ENCODE measurements around the gene ROR2.

ROR2 gene

DNA sequence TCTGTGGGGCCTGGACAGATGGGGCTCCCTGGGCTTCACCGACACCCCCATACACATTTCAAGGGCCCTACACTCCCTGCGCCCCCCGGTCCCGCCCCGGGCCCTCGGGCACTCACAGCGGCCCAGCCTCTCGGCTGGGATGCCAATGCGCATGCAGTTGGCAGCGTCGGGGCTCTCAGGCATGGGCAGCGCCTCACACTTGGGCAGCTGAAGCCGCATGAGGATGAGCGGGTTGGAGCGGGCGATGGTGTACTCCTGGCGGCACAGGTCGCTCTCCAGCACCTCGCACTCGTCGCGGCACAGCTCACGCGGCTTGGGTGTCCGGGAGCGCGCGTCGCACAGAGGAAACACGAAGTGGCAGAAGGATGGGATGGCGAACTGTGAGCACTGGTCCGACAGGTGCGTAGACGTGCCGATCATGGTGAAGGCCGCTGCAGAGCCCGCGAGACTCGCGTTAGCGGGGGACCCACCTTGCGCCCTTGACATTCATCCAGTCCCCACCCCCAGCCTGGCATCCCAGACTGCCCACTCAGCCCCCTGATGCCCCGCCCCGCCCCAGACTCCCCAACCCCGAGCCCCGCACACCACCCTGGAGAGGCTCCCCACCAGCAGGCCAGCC lies 216.9 kb downstream of the ROR2 start:
- no peak for DNase-seq

DNA sequence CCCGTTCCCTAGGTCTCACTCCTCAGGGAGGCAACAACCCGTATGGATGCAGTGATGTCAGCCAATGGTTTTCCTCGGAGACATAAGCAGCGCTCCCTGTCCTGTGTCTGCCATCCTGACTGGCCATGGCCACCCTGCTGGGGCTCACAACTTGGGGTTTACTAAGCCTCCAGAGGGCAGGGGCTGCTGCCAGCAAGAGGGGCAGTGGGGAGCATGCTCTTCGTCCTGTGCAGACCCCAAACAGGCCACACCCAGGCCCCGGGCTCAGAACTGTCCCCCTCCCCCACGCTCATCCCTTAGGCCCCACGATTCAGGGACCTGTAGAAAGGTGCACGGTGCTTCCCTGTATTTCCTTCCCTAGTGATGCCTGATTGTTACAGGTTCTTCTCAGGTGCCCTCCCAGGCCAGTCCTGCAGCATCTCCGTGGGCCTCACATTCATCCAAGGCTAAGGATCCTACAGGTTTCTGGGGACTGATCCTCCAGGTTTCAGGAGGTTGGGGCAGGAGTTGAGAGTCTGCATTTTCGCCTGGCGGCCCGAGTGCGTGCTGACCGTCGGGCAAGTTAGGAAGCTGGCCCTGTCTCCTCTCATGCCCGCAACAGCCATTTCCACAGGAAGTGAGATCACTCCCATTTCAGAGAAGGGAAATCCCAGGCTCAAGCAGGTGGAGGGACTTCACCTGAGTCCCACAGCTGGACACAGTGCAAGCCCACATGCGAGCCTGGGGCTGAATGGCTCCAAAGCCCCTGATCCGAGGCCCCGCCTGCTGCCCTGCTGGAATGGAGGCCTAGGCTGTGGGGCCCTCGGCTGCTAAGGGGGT lies 217.6 kb downstream of the ROR2 start:
- no peak for DNase-seq

DNA sequence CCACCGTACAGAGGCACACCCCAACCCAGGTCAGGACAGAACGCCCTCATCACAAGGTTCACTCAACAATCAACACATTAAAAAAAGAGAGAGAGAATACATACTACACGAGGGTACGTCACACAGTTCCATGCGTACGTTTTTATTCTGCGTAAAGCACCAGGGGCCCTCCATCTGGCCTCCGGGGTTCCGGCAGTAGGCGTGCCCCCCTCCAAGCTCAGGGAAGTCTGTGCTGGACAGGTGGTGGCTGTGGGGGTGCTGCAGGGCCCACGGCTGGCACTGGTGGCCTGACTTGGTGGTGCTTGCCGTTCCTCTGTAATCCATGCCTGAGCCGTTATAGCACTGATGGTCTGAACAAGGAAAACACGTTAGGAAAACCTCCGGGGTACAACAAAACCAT lies 219.2 kb downstream of the ROR2 start:
- DNase-seq = no peak

DNA sequence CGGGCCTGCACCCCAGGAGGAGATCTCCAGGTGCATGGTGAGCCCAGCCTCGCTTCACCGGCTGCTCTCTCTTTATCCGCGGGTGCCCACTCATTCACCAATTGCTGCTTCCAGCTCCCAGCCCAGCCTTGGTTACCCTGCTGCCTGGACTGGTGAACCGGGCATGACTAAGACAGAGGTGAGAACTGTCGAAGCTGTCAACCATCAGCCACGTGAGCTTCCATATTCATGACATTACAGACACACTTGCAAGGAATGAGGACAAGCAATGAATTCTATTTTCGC lies 220.5 kb downstream of the ROR2 start:
- no peak for DNase-seq

DNA sequence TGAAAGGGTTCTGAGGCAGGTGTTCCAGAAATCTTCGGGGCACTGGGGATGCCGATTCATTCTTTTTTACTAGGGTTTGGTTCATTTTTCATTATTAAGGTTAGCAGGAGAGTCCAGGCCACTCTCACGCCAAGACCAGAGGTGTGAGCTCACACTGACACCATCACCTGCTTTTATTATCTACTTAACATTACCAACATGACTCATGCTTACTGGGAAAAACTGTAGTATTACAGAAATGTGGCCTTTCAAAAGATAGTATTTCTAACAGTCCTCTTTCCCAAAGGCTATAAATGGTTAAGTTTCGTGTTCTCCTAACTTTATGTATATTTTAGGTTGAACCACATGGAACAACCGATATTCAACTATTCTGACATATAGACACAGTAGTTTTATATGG lies 222.1 kb downstream of the ROR2 start:
- DNase-seq = no peak

DNA sequence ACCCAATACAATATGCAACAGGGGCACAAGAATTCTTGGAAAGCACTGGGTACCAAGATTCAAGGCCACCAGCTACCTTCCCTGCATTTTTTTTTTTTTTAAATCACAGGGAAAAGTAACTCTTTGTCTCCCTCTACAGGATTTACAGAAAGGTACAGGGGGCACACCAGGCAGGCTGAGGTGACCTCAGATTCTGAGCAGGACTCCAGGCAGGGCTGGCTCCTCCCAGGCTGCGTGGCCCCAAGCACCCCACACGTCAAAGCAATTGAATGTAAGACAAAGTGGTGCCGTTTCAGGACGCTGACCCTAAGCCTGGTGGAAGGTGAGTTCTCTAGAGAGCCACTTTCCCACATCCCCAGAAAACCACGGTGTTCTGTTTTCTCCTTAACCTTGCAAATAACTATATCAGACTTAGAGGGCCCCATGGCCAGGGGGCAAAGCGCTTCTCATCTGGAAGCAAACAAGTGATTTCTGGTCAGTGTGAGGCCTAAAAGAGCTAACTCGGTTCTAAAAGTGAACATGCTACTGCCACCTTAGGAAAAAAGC lies 222.6 kb downstream of the ROR2 start:
- DNase-seq = peak; percentile 19 to 23

DNA sequence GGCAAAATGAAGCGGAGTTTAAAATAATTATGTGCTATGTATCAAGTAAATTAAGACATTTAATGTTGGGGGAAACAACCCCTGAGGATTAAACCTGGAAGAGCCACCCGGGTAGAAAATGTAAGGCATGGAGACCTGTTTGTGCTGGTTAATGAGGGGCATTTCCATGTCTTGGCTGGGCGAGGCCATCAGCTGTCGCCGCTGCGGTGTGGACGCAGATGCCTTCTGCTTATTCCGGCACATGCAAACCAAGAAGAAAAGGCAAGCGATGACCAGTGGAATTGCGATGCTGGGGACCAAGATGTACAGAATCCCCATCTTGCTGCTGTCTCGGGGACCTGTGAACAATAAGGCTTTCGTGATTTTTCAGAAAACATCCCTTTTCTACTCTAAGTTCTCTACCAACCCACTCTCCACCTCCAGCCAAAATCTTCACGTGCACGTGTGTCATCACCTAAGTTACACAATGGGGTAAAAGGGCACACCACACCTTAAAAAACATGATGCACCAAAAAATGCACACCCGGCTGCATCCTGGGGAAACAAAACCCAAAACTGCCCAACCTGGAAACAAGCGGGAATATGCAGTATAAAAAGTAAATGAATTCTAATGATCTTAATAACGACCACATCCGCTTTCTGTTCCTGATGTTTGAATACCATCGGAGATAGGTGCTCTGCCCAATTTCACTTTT lies 223.5 kb downstream of the ROR2 start:
- no peak for DNase-seq

DNA sequence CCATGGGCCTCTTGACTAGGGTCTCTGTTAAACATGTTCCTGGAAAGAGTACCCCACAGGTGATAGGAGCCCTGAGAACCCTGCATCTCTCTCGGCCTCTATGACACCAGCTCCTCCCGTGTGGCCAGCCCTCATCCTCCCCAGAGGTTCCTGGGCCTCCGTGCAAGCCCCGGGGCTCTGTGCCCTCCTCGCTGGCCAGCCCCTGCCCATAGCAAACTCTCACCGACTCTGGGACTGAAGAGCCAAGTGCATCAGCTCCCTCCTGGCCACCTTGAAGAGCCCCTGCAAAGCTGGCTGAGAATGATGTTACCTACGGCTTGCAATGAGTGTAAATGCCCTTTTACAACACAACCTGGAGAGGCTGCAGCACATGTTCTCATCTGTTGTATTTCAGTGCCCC lies 224.4 kb downstream of the ROR2 start:
- DNase-seq = no peak

DNA sequence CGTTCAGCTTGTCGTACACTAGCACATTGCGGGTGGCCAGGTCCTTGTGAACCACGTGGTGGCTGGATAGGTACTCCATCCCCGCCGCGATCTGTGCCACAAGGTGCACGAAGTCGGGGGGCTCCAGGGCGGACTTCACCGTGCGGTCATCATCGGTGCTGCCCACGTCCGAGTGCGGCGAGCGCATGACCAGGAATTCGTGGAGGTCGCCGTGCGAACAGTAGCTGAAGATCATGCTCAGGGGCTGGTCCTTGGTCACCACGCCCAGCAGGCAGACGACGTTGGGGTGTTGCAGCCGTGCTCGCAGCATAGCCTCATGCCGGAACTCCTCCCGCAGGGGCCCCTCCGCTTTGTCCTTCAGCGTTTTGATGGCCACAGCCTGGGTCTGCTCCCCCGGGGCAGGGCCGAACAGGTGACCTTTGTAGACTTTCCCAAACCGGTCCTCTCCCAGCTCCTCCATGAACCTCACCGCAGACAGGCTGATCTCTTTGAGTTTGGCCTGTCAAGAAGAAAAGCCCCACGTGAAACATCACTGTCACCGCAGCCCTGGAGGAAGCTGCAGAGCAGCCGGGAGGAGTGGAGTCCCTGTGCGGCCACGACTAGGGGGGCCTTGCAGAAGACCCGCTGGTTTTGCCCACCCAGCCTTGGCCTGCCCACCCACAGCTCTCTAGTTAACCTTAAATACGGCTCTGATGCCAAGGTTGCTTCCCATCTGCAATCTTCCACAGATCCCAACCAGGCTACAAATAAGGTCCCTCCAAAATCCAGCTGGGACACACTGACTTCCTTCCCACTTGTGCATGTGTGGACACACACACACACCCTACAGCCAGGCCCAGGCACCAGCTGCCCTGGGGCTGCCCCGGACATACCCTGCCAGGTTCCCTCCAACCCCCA lies 225.2 kb downstream of the ROR2 start:
- DNase-seq = no peak

DNA sequence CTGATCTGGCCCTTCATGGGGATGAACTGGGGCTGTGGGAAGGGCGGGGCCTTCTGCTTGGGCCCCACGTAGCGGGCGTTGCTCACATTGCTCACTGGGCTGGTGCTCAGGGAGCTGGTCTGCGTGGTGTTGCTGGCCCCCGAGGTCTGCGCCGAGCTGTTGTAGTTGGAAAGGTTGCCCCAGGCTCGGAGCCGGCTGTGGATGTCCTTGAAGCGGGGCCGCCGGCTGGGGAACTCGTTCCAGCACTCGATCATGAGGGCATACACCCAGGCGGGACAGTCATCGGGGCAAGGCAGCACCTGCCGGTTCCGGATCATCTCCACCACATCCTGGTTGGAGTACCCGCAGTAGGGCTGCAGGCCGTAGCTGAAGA lies 226.0 kb downstream of the ROR2 start:
- DNase-seq = no peak

DNA sequence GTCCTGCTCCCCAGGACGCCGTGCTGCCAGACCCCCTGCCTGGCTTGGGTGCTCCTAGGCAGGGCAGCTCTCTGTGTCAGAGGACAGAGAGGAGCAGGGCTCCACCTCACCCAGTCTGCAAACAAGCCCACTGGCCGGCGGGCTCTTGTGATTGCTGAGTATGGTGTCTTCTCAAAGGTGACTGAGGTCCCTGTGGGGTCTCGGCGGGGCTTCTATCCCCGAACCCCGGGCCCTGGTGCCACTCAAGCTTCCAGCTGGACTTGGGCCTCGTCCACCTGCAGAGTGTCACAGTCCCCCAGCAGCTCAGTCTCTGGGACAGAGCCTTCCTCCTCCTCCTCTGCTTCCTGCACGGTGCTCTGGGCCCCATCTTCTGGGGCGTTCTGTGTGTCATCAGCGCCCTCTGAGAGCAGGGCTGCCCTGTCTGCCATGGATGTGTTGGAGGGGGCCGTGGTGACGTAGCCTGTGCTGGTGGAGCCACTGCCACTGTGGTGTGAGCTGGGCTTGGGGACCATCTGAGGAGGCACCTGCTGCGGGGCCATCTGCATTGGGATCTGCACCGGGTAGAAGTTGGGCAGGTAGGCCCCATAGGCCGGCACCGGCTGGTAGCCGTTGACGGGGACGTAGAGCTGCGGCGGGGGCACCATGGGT lies 226.5 kb downstream of the ROR2 start:
- no peak for DNase-seq

DNA sequence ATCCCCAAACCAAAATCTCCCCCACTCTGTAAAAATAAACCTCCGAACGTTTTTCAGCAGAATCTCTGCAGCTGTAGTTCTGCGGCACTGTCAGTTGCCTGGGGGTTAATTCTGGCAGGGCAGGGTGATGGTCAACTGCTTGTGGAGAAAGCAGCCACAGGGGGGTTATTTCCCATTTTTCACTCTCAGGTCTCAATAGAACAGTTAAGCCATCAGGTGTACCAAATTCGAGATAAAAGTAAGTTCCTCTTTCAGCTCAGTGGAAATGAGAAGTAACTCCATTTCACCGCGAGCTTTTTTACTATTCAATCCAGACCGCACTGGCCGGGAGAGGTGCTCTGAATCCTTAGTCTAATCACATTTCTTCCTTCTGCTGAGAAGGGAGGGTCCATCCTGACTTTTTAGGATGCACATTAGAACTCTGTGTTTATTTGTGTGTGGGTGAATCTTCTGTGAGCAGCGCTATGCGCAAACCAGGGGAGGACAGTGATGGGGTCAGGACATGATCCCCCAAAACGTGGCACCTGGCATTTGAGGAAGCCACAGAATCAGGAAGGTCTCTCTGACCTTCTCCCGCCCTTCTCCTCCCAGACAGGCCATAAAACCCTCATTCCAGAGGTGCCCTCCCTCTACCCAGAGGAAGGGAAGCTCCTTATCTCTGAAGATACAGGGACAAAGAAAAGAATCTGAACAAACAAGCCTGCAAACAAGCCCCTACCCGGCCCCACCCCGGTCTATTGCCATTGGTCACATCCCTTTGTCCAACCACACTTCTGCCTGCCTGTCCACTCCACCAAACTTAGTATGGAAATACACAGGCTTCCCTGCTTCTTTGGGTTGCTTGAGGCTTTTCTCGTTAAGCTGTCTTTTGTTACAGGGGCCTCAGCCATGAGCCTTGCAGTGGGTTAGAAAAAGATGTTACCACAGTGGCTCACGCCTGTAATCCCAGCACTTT lies 229.0 kb downstream of the ROR2 start:
- DNase-seq = no peak

DNA sequence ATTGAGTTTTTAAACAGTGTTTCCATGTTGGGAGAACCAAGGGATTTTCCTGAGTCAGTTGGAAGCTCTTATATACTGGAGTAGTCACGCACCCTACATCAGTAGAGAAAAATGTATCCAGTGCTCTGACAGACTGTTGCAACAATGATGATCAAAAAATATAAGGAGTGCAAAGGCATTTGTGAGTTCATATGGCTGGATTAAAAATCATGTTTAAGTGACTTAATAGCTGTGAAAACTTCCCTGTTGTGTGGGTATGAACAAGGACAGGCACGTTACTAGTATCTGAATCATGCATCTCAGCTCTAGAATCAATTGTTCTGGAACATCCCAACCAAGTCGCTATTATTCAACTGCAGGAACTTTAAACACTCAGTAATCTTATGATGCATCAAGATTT lies 229.7 kb downstream of the ROR2 start:
- DNase-seq = no peak

DNA sequence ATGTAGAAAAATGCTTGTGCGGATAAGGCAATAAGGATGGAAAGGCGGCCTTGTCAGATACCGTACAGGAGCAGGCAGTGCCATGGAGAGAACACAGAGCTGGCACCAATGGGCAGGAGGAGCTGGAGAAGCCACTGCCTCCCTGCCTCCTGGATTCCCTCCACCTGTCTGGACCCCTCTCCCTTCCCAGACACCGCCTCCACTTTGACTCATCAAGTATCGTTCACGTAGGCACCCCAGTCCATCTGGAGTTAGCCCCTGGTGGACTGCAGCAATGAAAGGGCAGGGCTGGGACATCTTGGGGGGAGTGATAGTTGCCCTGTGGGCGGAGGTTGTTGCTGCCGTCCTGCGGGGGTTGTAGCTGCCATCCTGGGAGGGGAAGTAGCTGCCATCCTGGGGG lies 232.0 kb downstream of the ROR2 start:
- no peak for DNase-seq

DNA sequence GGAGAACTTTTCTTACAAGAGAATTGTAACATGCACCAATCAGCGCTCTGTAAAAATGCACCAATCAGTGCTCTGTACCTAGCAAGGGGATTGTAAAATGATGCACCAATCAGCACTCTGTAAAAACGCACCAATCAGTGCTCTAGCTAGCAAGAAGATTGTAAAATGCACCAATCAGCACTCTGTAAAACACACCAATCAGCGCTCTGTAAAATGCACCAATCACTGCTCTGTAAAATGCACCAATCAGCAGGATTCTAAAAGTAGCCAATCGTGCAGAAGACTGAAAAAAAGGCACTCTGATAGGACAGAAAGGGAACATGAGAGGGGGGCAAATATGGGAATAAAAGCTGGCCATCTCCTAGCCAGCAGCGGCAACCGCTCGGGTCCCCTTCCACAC lies 233.2 kb downstream of the ROR2 start:
- no peak for DNase-seq

DNA sequence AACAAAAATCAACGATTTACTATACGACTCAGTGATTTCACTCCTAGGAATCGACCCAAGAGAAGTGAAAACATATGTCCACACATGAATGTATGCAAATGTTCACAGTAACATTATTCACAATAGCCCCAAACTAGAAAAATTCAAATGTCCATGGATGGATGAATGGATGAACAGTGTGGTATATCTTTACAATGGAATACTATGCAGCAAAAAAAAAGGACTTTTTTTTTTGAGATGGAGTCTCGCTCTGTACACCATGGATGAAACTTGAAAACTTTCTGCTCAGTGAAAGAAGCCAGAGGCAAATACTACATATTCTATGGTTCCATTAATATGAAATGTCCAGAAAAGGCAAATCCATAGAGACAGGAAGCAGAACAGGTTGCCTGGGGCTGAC lies 233.8 kb downstream of the ROR2 start:
- no peak for DNase-seq

DNA sequence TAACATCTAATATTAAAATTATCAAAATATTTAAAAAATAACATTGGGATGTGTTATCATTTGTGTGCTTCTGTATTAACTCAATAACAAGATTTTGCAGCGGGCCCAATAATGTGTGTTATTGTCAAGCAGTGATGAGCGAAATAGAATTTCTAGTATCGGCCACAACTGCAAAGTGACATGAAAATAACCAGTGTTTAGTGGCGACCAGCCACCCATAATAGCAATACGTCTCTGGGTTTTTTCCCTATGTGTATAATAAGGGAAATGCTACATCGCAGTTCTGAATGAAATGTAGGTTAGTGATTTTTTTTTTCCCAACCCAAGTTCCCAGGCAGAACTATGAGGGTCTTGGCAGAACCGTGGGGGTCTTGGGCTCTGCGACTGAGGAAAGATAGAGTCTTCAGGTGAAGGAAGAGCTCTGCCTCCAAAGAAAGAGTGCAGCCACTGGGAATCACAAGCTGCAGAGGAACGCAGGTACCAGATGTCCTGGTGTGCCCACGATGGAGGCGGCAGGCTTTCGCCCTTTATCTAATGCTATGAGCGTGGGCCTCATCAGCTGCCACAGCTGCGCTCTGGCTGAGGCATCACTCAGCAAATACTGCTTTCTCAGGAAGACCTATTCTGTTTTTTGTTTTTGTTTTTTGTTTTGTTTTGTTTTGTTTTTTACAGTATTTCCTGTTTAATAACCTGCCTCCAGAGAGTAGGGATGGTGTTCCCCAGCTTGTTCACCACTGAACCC lies 235.0 kb downstream of the ROR2 start:
- DNase-seq = no peak

DNA sequence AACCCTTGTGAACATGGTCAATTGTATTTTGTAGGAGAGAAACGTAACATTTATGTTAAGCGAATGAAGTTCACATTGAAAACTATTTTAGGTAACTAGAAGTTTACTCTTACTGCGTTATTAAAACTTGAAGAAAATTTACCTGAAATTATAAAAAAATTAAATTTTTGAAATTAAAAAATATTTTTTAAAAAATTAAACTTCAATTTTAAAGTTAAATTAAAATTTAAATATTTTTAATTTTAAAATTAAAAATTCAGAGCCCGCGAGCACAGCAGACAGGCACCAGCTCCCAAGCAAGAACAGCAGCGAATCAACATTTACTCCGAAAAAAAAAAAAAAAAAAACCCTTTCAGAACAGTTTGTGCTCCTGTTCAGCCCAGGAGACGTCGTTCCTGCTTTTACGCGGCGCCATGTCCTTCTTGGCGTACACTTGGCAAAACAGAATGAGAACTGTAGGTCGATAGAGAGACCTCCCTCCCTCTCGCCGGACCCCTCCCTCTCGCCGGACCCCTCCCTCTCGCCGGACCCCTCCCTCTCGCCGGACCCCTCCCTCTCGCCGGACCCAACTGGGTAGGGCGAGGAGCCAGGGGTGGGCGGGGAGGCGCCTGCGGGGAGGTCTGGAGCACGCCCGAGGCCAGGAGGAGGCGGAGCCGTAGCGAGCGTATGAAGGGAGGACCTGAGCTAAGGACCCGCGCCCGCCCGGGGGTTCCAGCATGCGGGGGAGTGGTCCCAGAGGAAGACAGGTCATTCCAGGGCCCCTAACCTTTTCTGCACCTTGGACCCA lies 235.8 kb downstream of the ROR2 start:
- DNase-seq = no peak

DNA sequence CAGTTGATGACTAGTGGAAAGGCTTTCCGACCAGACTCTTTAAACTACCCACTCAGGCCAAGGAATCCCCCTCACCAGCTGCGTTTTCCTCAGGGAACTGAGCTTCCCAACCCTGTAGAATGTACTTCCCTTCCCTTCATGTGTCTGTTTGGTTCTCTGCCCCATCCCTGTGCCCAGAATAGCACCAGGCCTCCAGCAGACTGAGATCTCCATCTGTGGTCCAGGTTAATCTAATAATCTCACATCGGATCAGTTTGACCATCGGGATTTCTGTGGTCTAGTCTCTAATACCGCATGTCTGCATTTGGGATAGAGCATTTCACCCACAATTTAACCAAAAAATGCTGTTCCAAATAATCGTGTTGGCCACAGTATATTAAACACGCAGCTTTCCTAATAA lies 237.2 kb downstream of the ROR2 start:
- no peak for DNase-seq

Measured in stimulated activated CD4-positive, alpha-beta T cell treated with anti-CD3 and anti-CD28 coated beads, Interleukin-2, amount 100 ng/mL, for 48 hours (primary cell).